IMR-90 (cell line): ENCODE measurements around the gene CTRB1. TPM values are rescaled to one million over a fixed set of nuclear protein-coding genes. Genes with fewer than 3 reads are reported as not detected.

ENCODE experiments used
- ATAC-seq: fragments of 200-7000 bp; cut with Tn5 transposase; 2 replicates; pipeline ENCODE4 v1.9.1; 2020; ENCODE audit warnings: low read depth, mild to moderate bottlenecking, moderate library complexity
- BruUV-seq: library from RNA; stranded (reverse); fragments of 400-500 nt; replicated peaks from 2 replicates; lab custom pipeline; 2021; lab: Mats Ljungman, UMichigan
- CTCF ChIA-PET: fragments of 300-600 bp; formaldehyde crosslinking; extraction: SDS; loops from one replicate; lab custom pipeline; 2021; ENCODE audit warnings: antibody characterized with exemption; lab: Yijun Ruan, JAX
- POLR2A ChIA-PET: fragments of 300-600 bp; sonication (Branson Sonifier 250); formaldehyde crosslinking; loops from one replicate; lab custom pipeline; 2022; ENCODE audit warnings: antibody characterized with exemption; ENCODE audit not compliant: unreplicated experiment; lab: Charles Lee
- DNase-seq: peaks from one replicate; pipeline ENCODE4 v3.0.0; 2013
- H2AFZ ChIP-seq: replicated peaks from 2 replicates; pipeline ENCODE3; 2013; ENCODE audit warnings: low read length, mild to moderate bottlenecking; ENCODE audit not compliant: poor library complexity
- H2AK5ac ChIP-seq: 2 replicates; pipeline ENCODE4 v1.6.1; 2013; ENCODE audit warnings: low read depth, low read length, inconsistent platforms
- H2AK9ac ChIP-seq: replicated peaks from 2 replicates; pipeline ENCODE3; 2013; ENCODE audit warnings: mild to moderate bottlenecking, low read depth, low read length, moderate library complexity; ENCODE audit not compliant: poor library complexity
- H2BK120ac ChIP-seq: 2 replicates; pipeline ENCODE4 v1.6.1; 2013; ENCODE audit warnings: low read depth, low read length, inconsistent platforms
- H2BK15ac ChIP-seq: 3 replicates; pipeline ENCODE4 v1.6.1; 2013; ENCODE audit warnings: low read depth, low read length, inconsistent platforms
- H2BK20ac ChIP-seq: 2 replicates; pipeline ENCODE4 v1.6.1; 2013; ENCODE audit warnings: low read depth, mild to moderate bottlenecking, inconsistent platforms, low read length, moderate library complexity
- H2BK5ac ChIP-seq: 2 replicates; pipeline ENCODE4 v1.6.1; 2013; ENCODE audit warnings: mild to moderate bottlenecking, low read depth, low read length, inconsistent platforms; ENCODE audit not compliant: poor library complexity, severe bottlenecking
- H3K14ac ChIP-seq: replicated peaks from 2 replicates; pipeline ENCODE4 v1.6.1; 2013; ENCODE audit warnings: low read depth, low read length, inconsistent platforms
- H3K18ac ChIP-seq: 2 replicates; pipeline ENCODE4 v1.6.1; 2013; ENCODE audit warnings: low read depth, low read length, control low read depth
- H3K23ac ChIP-seq: 2 replicates; pipeline ENCODE4 v1.6.1; 2013; ENCODE audit warnings: low read depth, low read length, inconsistent platforms
- H3K27ac ChIP-seq: 2 replicates; pipeline ENCODE4 v1.5.1; 2013; ENCODE audit warnings: mild to moderate bottlenecking, control low read depth, low read length; ENCODE audit not compliant: insufficient read depth
- H3K27me3 ChIP-seq: 2 replicates; pipeline ENCODE4 v1.6.1; 2013; ENCODE audit warnings: low read length; ENCODE audit not compliant: control insufficient read depth, insufficient read depth
- H3K36me3 ChIP-seq: 2 replicates; pipeline ENCODE4 v1.6.1; 2013; ENCODE audit warnings: low read length, mixed read lengths; ENCODE audit not compliant: control insufficient read depth, insufficient read depth
- H3K4ac ChIP-seq: 2 replicates; pipeline ENCODE4 v1.6.1; 2013; ENCODE audit warnings: low read depth, low read length, inconsistent platforms
- H3K4me1 ChIP-seq: 2 replicates; pipeline ENCODE4 v1.6.1; 2013; ENCODE audit warnings: low read length, mixed read lengths; ENCODE audit not compliant: control insufficient read depth, insufficient read depth
- H3K4me2 ChIP-seq: 2 replicates; pipeline ENCODE4 v1.6.1; 2013; ENCODE audit warnings: low read depth, mild to moderate bottlenecking, control low read depth, low read length, moderate library complexity
- H3K4me3 ChIP-seq: 2 replicates; pipeline ENCODE4 v1.5.1; 2013; ENCODE audit warnings: low read depth, mild to moderate bottlenecking, control low read depth, low read length, moderate library complexity; ENCODE audit not compliant: insufficient read depth
- H3K56ac ChIP-seq: 2 replicates; pipeline ENCODE4 v1.6.1; 2013; ENCODE audit warnings: low read length, inconsistent platforms; ENCODE audit not compliant: insufficient read depth; ENCODE audit errors: extremely low read depth
- H3K79me1 ChIP-seq, 2 experiments: 2 replicates each; pipeline ENCODE4 v1.6.1; 2013; ENCODE audit warnings: low read length in 2 of 2, inconsistent platforms in 1 of 2, low read depth in 1 of 2
- H3K9ac ChIP-seq: 2 replicates; pipeline ENCODE4 v1.6.1; 2013; ENCODE audit warnings: low read depth, low read length, control low read depth
- H3K9me1 ChIP-seq: 2 replicates; pipeline ENCODE4 v1.6.1; 2013; ENCODE audit warnings: low read length, inconsistent platforms; ENCODE audit not compliant: insufficient read depth
- H3K9me3 ChIP-seq: 2 replicates; pipeline ENCODE4 v1.6.1; 2013; ENCODE audit warnings: low read length; ENCODE audit not compliant: control insufficient read depth, insufficient read depth
- H4K20me1 ChIP-seq: 2 replicates; pipeline ENCODE4 v1.6.1; 2013; ENCODE audit warnings: low read length, inconsistent platforms; ENCODE audit not compliant: insufficient read depth
- H4K5ac ChIP-seq: 2 replicates; pipeline ENCODE4 v1.6.1; 2013; ENCODE audit warnings: mild to moderate bottlenecking, low read depth, low read length, control low read depth
- H4K8ac ChIP-seq, 2 experiments: 2 replicates each; pipeline ENCODE4 v1.6.1; 2013; ENCODE audit warnings: low read depth in 2 of 2, low read length in 2 of 2, control low read depth in 1 of 2, inconsistent platforms in 1 of 2
- H4K91ac ChIP-seq: 2 replicates; pipeline ENCODE4 v1.6.1; 2013; ENCODE audit warnings: low read depth, low read length, inconsistent platforms; ENCODE audit not compliant: insufficient read depth
- BHLHE40 ChIP-seq: fragments of 150-350 bp; IDR thresholded peaks from 2 replicates; pipeline ENCODE4 v1.6.1; 2016; ENCODE audit warnings: mild to moderate bottlenecking, low read depth, low read length
- CHD1 ChIP-seq: IDR thresholded peaks from 2 replicates; pipeline ENCODE4 v1.6.1; 2012; ENCODE audit warnings: low read depth, low read length, improper control_type of control experiment
- ELK1 ChIP-seq: fragments of 150-350 bp; IDR thresholded peaks from 2 replicates; pipeline ENCODE4 v1.6.1; 2016; ENCODE audit warnings: low read depth, mild to moderate bottlenecking, low read length, moderate library complexity, borderline replicate concordance
- NFE2L2 ChIP-seq: fragments of 150-350 bp; IDR thresholded peaks from 2 replicates; pipeline ENCODE4 v1.6.1; 2016; ENCODE audit warnings: low read depth, mild to moderate bottlenecking, low read length
- POLR2A ChIP-seq: IDR thresholded peaks from 2 replicates; pipeline ENCODE4 v1.6.1; 2012; ENCODE audit warnings: mild to moderate bottlenecking, low read depth, low read length
- RAD21 ChIP-seq: IDR thresholded peaks from 2 replicates; pipeline ENCODE4 v1.6.1; 2012; ENCODE audit warnings: low read length, improper control_type of control experiment
- RFX5 ChIP-seq: IDR thresholded peaks from 2 replicates; pipeline ENCODE4 v1.8.0; 2012; ENCODE audit warnings: low read depth, mild to moderate bottlenecking, low read length, moderate library complexity
- SMC3 ChIP-seq: fragments of 150-350 bp; IDR thresholded peaks from 2 replicates; pipeline ENCODE4 v1.6.1; 2016; ENCODE audit warnings: low read depth, mild to moderate bottlenecking, antibody characterized with exemption, low read length, moderate library complexity
- USF2 ChIP-seq: fragments of 150-350 bp; IDR thresholded peaks from 2 replicates; pipeline ENCODE4 v1.6.1; 2017; ENCODE audit warnings: mild to moderate bottlenecking, antibody characterized with exemption, low read length, low read depth
- WGBS, 2 experiments: methylation state at CpG; one replicate each; pipeline versions ENCODE4 v1.1.5 to v1.1.7; 2013; ENCODE audit warnings: missing lambda C conversion rate in 2 of 2; ENCODE audit not compliant: insufficient read length in 1 of 2; ENCODE audit errors: extremely low coverage in 2 of 2; 5-methylcytosine and 5-hydroxymethylcytosine counted together
- dilution Hi-C: fragments of 300-500 bp; cut with HindIII; formaldehyde crosslinking; loops from one replicate; pipeline ENCODE4 v1.14.3; 2018; ENCODE audit warnings: low sequenced_read_pairs; ENCODE audit not compliant: unreplicated experiment
- in situ Hi-C: fragments of 300-500 bp; cut with MboI; formaldehyde crosslinking; loops from 3 replicates; pipeline ENCODE4 v1.14.3; 2019; ENCODE audit warnings: low sequenced_read_pairs, inconsistent platforms, mixed read lengths
- intact Hi-C: fragments of 100-400 bp; cut with micrococcal nuclease; formaldehyde crosslinking; loops from 2 replicates; pipeline ENCODE4 v1.10.0; 2022
- polyA plus RNA-seq, 3 experiments: library from polyadenylated mRNA; depleted of rRNA; stranded (reverse); fragments of >200 nt; gene quantifications; 2 replicates each; pipeline ENCODE4 v1.2.3, GENCODE V29; 2012; ENCODE audit warnings: low replicate concordance in 1 of 3
- total RNA-seq: library from RNA; depleted of rRNA; stranded (reverse); fragments of >200 nt; gene quantifications from 2 replicates; pipeline ENCODE4 v1.2.3, GENCODE V29; 2012
- TF ChIP-seq, protein P1 (sequence below): conservative IDR thresholded peaks from 2 replicates; pipeline ENCODE4 v1.5.1; 2012; ENCODE audit warnings: mild to moderate bottlenecking, low read depth, low read length, improper control_type of control experiment

CTRB1 gene
- total and polyA plus RNA-seq, 2 of the 4 experiments (the other 2 are of a cell fraction), result not detected

DNA sequence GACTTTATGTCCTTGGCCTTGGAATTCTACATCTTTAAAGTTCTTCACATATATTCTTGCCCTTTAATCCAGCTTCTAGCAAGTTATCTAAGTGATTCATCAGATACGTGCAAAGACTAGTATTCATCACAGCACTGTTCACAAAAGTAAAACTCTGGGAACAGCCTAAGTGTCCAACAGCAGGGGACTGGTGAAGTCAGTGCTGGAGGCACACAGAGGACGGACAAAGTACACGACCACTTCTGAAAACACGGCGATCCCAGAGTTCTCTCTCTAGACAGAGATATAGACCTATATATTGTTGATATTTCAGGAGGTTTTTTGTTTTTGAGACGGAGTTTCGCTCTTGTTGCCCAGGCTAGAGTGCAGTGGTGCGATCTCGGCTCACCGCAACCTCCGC, 12.8 kb downstream of the CTRB1 start (continued):
- no peak for TF ChIP-seq ELK1
- no peak for TF ChIP-seq BHLHE40

DNA sequence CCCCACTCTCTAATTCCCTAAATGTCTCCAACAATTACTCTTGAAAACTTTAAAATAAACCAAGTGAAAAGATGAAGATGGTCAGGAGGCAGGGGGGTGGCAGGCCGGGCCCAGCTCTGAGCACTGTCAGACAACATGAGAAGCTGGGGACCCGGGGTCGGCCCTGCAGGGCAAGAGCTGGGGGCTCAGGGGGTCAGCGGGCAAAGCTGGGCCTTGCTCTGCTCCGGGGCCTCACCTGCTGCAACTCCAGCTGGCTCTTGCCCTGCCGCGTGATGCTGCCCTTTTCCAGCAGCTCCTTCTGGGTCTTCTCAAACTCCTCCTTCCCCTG, 14.8 kb downstream of the CTRB1 start:
- H4K20me1 ChIP-seq, result peaks cover 87% of the 10 kb centered on the region
- no CpG with 5 or more reads among the region's 7 CpGs for WGBS, 2 experiments
- no peaks in the 10 kb centered on the region for H3K27me3 ChIP-seq
- no peak overlapping the region for H3K23ac ChIP-seq
- H3K27ac ChIP-seq, result no peak overlapping the region
- H3K14ac ChIP-seq, result no peak overlapping the region
- H2BK20ac ChIP-seq, result no peak overlapping the region
- TF ChIP-seq, protein P1, sequence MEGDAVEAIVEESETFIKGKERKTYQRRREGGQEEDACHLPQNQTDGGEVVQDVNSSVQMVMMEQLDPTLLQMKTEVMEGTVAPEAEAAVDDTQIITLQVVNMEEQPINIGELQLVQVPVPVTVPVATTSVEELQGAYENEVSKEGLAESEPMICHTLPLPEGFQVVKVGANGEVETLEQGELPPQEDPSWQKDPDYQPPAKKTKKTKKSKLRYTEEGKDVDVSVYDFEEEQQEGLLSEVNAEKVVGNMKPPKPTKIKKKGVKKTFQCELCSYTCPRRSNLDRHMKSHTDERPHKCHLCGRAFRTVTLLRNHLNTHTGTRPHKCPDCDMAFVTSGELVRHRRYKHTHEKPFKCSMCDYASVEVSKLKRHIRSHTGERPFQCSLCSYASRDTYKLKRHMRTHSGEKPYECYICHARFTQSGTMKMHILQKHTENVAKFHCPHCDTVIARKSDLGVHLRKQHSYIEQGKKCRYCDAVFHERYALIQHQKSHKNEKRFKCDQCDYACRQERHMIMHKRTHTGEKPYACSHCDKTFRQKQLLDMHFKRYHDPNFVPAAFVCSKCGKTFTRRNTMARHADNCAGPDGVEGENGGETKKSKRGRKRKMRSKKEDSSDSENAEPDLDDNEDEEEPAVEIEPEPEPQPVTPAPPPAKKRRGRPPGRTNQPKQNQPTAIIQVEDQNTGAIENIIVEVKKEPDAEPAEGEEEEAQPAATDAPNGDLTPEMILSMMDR, result no peak
- TF ChIP-seq SMC3 (no peak), RFX5 (no peak), RAD21 (no peak), NFE2L2 (no peak), CHD1 (no peak), POLR2A (no peak), USF2 (no peak)
- BruUV-seq, result no TSS peak
- H3K4me1 ChIP-seq, result peaks cover 18% of the 10 kb centered on the region
- H3K4ac ChIP-seq, result no peak overlapping the region
- H2AK5ac ChIP-seq, result 0 out of 2 replicates have a peak overlapping the region, but pooled peaks have one; percentile 87
- intact Hi-C loops (loop anchor here (5.0 kb wide), 1 partner anchor 169 kb away; no protein-coding TSS in a partner anchor), dilution Hi-C loops (no loop called here), in situ Hi-C loops (loop anchor here (5.0 kb wide), 1 partner anchor 154 kb away; no protein-coding TSS in a partner anchor)
- H3K4me2 ChIP-seq, result no peak overlapping the region
- H3K18ac ChIP-seq, result no peak overlapping the region
- peak overlapping the region; percentile 71 for H2AK9ac ChIP-seq
- H3K9me1 ChIP-seq, result peaks cover 3% of the 10 kb centered on the region; the same call in 1 of the 2 replicates
- no peak overlapping the region for H4K8ac ChIP-seq
- no peaks in the 10 kb centered on the region for H3K9me3 ChIP-seq
- no peak overlapping the region for H4K5ac ChIP-seq
- ATAC-seq (no peak), DNase-seq (no peak)
- peaks cover 16 to 84% of the 10 kb centered on the region in 2 experiments for H3K79me1 ChIP-seq
- no peak overlapping the region for H3K56ac ChIP-seq
- H3K9ac ChIP-seq, result no peak overlapping the region
- peaks cover 74% of the 10 kb centered on the region for H3K36me3 ChIP-seq
- H3K4me3 ChIP-seq, result no peak overlapping the region
- H2BK5ac ChIP-seq, result no peak overlapping the region
- no peak overlapping the region for H2BK15ac ChIP-seq
- ChIA-PET CTCF (interaction anchor here (0.6 to 1.5 kb wide), 9 partner anchors 17 to 179 kb away, joined by 3 to 7 read pairs (median 4); no protein-coding TSS in a partner anchor), POLR2A (no interaction called here)
- no peak overlapping the region for H2BK120ac ChIP-seq
- H4K91ac ChIP-seq, result no peak overlapping the region; the same call in 1 of the 2 replicates
- peak overlapping the region; percentile 81 for H2AFZ ChIP-seq
